Stimulated activated CD8-positive, alpha-beta memory T cell treated with anti-CD3 and anti-CD28 coated beads, Interleukin-4, amount 100 ng/mL, for 24 hours (primary cell): ENCODE results near the gene G3BP1.
A peak's percentile ranks its signal among the peaks of the same experiment; 100 is the strongest.
"Not testable (repeated sequence)": the region's sequence is repeated elsewhere in the genome, so short reads cannot be mapped to it uniquely, and the experiment has no call there.

ENCODE experiments used
- DNase-seq: peaks from one replicate; pipeline ENCODE4 v3.0.0-alpha.2; 2020; ENCODE audit warnings: low read depth

The G3BP1 gene

GRCh38 chr5:151755383-151755782 is 16.4 kb upstream of the G3BP1 start:
- DNase-seq: no peak

GRCh38 chr5:151757233-151758140 is 14.3 kb upstream of the G3BP1 start:
- peak; percentile 19 for DNase-seq

- DNase-seq: no peak
These were observed 13.7 kb upstream of the G3BP1 start for GRCh38 chr5:151758141-151758429.

GRCh38 chr5:151758430-151759241 is 13.1 kb upstream of the G3BP1 start, which contains the start of gene ATOX1:
Gene ATOX1 (minus strand): TSS chr5:151758631. CDS start chr5:151758551, 80 bp downstream.
- peak; percentile 86 for DNase-seq

- no peak for DNase-seq
These were observed 7.0 kb upstream of the G3BP1 start for GRCh38 chr5:151764801-151765200.

- DNase-seq: no peak
These were observed 4.8 kb upstream of the G3BP1 start for GRCh38 chr5:151766975-151767374.

- no peak for DNase-seq
These were observed 1.1 kb upstream of the G3BP1 start for GRCh38 chr5:151770383-151771258.

- peak; percentile 16 for DNase-seq
These were observed 483 bp downstream of the G3BP1 start for GRCh38 chr5:151772029-151772845.

- no peak for DNase-seq
These were observed 1.2 kb downstream of the G3BP1 start for GRCh38 chr5:151772846-151773561.

- DNase-seq: no peak
These were observed 2.2 kb downstream of the G3BP1 start for GRCh38 chr5:151773951-151774350.

- no peak for DNase-seq
These were observed 3.4 kb downstream of the G3BP1 start for GRCh38 chr5:151775025-151775606.

- DNase-seq: no peak
These were observed 7.9 kb downstream of the G3BP1 start for GRCh38 chr5:151779531-151780125.

GRCh38 chr5:151780348-151780747 is 8.6 kb downstream of the G3BP1 start:
- no peak for DNase-seq

GRCh38 chr5:151781201-151781600 is 9.4 kb downstream of the G3BP1 start:
- DNase-seq: no peak

GRCh38 chr5:151783664-151784063 is 11.9 kb downstream of the G3BP1 start:
- not testable (repeated sequence) for DNase-seq

GRCh38 chr5:151784141-151784540 is 12.4 kb downstream of the G3BP1 start:
- no peak for DNase-seq

- no peak for DNase-seq
These were observed 14.7 kb downstream of the G3BP1 start for GRCh38 chr5:151786468-151786867.

GRCh38 chr5:151787817-151788216 is 16.1 kb downstream of the G3BP1 start:
- no peak for DNase-seq

- no peak for DNase-seq
These were observed 21.6 kb downstream of the G3BP1 start for GRCh38 chr5:151793358-151793757.

GRCh38 chr5:151795426-151795825 is 23.7 kb downstream of the G3BP1 start:
- no peak for DNase-seq
